Hepatocyte (in vitro differentiated cells): Measurements from ENCODE around the gene SEL1L. TPM values are rescaled to one million over a fixed set of nuclear protein-coding genes. Genes with fewer than 3 reads are reported as not detected.
"Not testable (repeated sequence)": the region's sequence is repeated elsewhere in the genome, so short reads cannot be mapped to it uniquely, and the experiment has no call there.

Source experiments
- DNase-seq: peaks from one replicate; pipeline ENCODE4 v3.0.0-alpha.2; 2016; ENCODE audit warnings: low spot score
- H2AFZ ChIP-seq: fragments of 200-600 bp; sonication (generic); 2 replicates; pipeline ENCODE4 v1.6.0; 2016; ENCODE audit warnings: antibody characterized with exemption, mild to moderate bottlenecking
- H3K27ac ChIP-seq: fragments of 200-600 bp; sonication (generic); 2 replicates; pipeline ENCODE4 v1.5.1; 2016; ENCODE audit warnings: mild to moderate bottlenecking
- H3K27me3 ChIP-seq: fragments of 200-600 bp; sonication (generic); 2 replicates; pipeline ENCODE4 v1.6.1; 2016
- H3K36me3 ChIP-seq: fragments of 200-600 bp; sonication (generic); replicated peaks from 2 replicates; pipeline ENCODE4 v1.5.1; 2016; ENCODE audit warnings: low read depth; ENCODE audit not compliant: insufficient read depth
- H3K4me1 ChIP-seq: fragments of 200-600 bp; sonication (generic); 2 replicates; pipeline ENCODE4 v1.5.1; 2016; ENCODE audit warnings: mild to moderate bottlenecking, moderate library complexity; ENCODE audit not compliant: insufficient read depth
- H3K4me2 ChIP-seq: fragments of 200-600 bp; sonication (generic); 2 replicates; pipeline ENCODE4 v1.6.0; 2016
- H3K4me3 ChIP-seq: fragments of 200-600 bp; sonication (generic); 2 replicates; pipeline ENCODE4 v1.5.1; 2016; ENCODE audit warnings: mild to moderate bottlenecking
- H3K79me2 ChIP-seq: fragments of 200-600 bp; sonication (generic); 2 replicates; pipeline ENCODE4 v1.6.0; 2017; ENCODE audit warnings: mild to moderate bottlenecking
- H3K9me2 ChIP-seq: fragments of 200-600 bp; sonication (generic); replicated peaks from 2 replicates; pipeline ENCODE4 v1.6.0; 2017; ENCODE audit warnings: mild to moderate bottlenecking; ENCODE audit not compliant: insufficient read depth
- H3K9me3 ChIP-seq: fragments of 200-600 bp; sonication (generic); 2 replicates; pipeline ENCODE4 v1.5.1; 2016; ENCODE audit warnings: low read depth, mild to moderate bottlenecking
- H4K20me1 ChIP-seq: fragments of 200-600 bp; sonication (generic); 2 replicates; pipeline ENCODE4 v1.6.0; 2016; ENCODE audit warnings: mild to moderate bottlenecking; ENCODE audit not compliant: insufficient read depth, poor library complexity, severe bottlenecking
- EZH2 ChIP-seq: fragments of 200-600 bp; sonication (generic); IDR thresholded peaks from 2 replicates; pipeline ENCODE4 v1.6.1; 2016; ENCODE audit warnings: antibody characterized with exemption, mild to moderate bottlenecking, borderline replicate concordance
- EZH2phosphoT487 ChIP-seq: fragments of 200-600 bp; sonication (generic); IDR thresholded peaks from one replicate; pipeline ENCODE4 v1.6.1; 2018; ENCODE audit warnings: antibody characterized with exemption, mild to moderate bottlenecking, low read depth, moderate library complexity; ENCODE audit not compliant: unreplicated experiment, severe bottlenecking
- WGBS: methylation state at CpG from one replicate; pipeline ENCODE4 v1.1.6; 2016; ENCODE audit warnings: low lambda C conversion rate; ENCODE audit errors: missing lambda C conversion rate; 5-methylcytosine and 5-hydroxymethylcytosine counted together
- polyA plus RNA-seq: library from polyadenylated mRNA; unstranded; fragments of >200 nt; fragmentation: Nextera tagmentation; extraction: Ambion mirVana; gene quantifications from 2 replicates; pipeline ENCODE4 v1.2.1, GENCODE V29; 2016
- total RNA-seq: library from RNA; depleted of rRNA; stranded (reverse); fragments of >200 nt; gene quantifications from 2 replicates; pipeline ENCODE4 v1.2.3, GENCODE V29; 2014
- TF ChIP-seq, protein P1 (sequence below): fragments of 200-600 bp; sonication (generic); IDR thresholded peaks from 2 replicates; pipeline ENCODE4 v1.5.1; 2016; ENCODE audit warnings: antibody characterized with exemption, mild to moderate bottlenecking; ENCODE audit not compliant: poor library complexity

Gene SEL1L
- total and polyA plus RNA-seq, 2 experiments from 2014 or later = 53.0 to 89.4 TPM

DNA sequence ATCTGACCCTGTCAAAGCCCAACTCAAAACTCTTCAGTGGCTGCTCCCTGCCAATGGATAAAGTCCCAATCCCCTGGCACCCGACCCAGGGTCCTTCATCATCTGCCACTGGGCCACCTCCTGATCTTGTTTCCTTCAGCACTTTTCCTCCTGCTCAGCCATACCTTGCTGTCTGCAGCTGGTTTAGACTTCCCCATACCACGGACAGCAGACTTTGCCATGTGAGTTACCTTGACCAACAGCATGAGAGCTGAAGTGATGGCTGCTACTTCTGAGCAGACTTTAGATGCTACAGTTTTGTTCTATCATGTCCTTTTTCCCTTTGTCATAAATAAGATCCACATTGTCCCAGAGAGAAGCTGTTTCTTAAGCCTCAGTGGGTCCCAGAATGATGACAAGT lies 100.3 kb downstream of the SEL1L start:
- Histone ChIP-seq H3K4me2 (no peak overlapping the region), H3K36me3 (no peaks in the 10 kb centered on the region), H3K9me2 (no peaks in the 10 kb centered on the region), H3K4me1 (peaks cover 4% of the 10 kb centered on the region), H3K9me3 (no peaks in the 10 kb centered on the region), H3K4me3 (no peak overlapping the region), H3K27ac (no peak overlapping the region), H3K79me2 (peaks cover 12% of the 10 kb centered on the region), H4K20me1 (no peaks in the 10 kb centered on the region), H2AFZ (no peak overlapping the region), H3K27me3 (peaks cover 8% of the 10 kb centered on the region)
- WGBS = 77% methylated on average over 2 of the region's 2 CpGs
- no peak for TF ChIP-seq EZH2phosphoT487
- TF ChIP-seq, protein P1, sequence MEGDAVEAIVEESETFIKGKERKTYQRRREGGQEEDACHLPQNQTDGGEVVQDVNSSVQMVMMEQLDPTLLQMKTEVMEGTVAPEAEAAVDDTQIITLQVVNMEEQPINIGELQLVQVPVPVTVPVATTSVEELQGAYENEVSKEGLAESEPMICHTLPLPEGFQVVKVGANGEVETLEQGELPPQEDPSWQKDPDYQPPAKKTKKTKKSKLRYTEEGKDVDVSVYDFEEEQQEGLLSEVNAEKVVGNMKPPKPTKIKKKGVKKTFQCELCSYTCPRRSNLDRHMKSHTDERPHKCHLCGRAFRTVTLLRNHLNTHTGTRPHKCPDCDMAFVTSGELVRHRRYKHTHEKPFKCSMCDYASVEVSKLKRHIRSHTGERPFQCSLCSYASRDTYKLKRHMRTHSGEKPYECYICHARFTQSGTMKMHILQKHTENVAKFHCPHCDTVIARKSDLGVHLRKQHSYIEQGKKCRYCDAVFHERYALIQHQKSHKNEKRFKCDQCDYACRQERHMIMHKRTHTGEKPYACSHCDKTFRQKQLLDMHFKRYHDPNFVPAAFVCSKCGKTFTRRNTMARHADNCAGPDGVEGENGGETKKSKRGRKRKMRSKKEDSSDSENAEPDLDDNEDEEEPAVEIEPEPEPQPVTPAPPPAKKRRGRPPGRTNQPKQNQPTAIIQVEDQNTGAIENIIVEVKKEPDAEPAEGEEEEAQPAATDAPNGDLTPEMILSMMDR = no peak
- no peak for TF ChIP-seq EZH2
- no peak for DNase-seq

DNA sequence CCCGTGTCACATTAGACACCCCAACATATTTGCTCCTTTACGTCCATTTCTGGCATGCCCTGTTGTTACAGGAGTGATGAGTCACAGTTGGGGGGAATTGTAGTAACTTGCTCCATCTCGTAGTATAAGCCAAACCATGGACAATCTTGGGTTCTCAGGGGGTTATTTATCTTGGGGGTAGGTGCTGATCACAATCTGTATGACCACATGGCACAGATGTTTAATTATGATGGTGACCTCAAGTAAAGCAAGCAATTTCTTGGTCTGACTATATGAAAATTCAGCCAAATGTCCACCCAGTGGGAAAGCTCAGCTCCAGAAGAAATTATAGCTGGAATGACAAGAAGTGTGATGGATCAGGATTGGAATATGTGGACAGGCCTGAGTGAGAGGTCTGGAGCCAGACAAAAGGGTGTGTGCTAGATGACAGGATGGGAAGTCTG lies 101.4 kb downstream of the SEL1L start:
- H3K9me3 ChIP-seq = no peaks in the 10 kb centered on the region
- peaks cover 12% of the 10 kb centered on the region for H3K4me1 ChIP-seq
- TF ChIP-seq EZH2 (no peak), EZH2phosphoT487 (no peak)
- TF ChIP-seq, protein P1 = no peak
- no peaks in the 10 kb centered on the region for H3K36me3 ChIP-seq
- no peak for DNase-seq
- WGBS = 64% methylated on average over 3 of the region's 3 CpGs
- H3K27ac ChIP-seq = no peak overlapping the region
- no peak overlapping the region for H3K4me2 ChIP-seq
- H3K9me2 ChIP-seq = no peaks in the 10 kb centered on the region
- H3K27me3 ChIP-seq = peaks cover 3% of the 10 kb centered on the region
- H2AFZ ChIP-seq = no peak overlapping the region
- peaks cover 12% of the 10 kb centered on the region for H3K79me2 ChIP-seq
- H4K20me1 ChIP-seq = no peaks in the 10 kb centered on the region
- no peak overlapping the region for H3K4me3 ChIP-seq

DNA sequence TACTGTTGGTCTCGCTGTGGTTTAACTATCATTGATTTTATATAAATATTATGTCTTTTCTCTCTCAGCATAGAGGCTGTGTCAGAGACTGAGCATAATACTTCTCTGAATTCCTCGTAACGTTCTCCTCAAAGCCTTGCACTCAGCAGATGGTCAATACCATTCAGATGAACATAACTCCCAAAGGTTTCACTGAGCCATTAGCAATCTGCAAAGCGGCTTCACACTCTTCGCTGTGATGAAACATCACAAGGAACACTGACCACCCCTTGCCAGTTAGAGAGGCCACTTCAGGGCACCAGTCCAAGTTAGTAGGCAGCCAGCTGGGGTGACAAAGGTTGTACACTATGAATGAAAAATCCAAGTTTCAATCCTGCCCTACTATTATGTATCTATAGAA lies 103.4 kb downstream of the SEL1L start:
- Histone ChIP-seq H2AFZ (no peak overlapping the region), H3K9me3 (no peaks in the 10 kb centered on the region), H3K27me3 (peaks cover 3% of the 10 kb centered on the region), H3K9me2 (no peaks in the 10 kb centered on the region), H3K4me1 (peaks cover 10% of the 10 kb centered on the region), H3K4me3 (no peak overlapping the region), H3K27ac (no peak overlapping the region), H3K4me2 (no peak overlapping the region), H4K20me1 (no peaks in the 10 kb centered on the region), H3K79me2 (peaks cover 12% of the 10 kb centered on the region), H3K36me3 (no peaks in the 10 kb centered on the region)
- 88% methylated on average over 5 of the region's 5 CpGs for whole genome bisulfite sequencing
- TF ChIP-seq EZH2phosphoT487 (no peak), EZH2 (no peak)
- TF ChIP-seq, protein P1 = no peak
- no peak for DNase-seq

DNA sequence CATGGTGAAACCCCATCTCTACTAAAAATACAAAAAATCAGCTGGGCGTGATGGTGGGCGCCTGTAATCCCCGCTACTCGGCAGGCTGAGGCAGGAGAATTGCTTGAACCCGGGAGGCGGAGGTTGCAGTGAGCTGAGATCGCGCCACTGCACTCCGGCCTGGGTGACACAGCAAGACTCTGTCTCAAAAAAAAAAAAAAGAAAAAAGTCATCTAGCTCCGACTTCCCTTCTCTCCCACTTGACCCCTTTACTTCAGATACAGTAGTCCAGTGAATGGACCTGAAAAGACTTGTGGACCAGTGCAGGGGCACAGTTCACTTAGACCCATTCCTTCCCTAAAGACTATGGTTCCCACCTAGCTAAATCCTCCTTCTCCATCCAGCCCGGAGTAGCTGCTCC lies 103.9 kb downstream of the SEL1L start:
- not testable (repeated sequence) for H3K27ac ChIP-seq, H4K20me1 ChIP-seq, H3K4me2 ChIP-seq, H3K9me2 ChIP-seq, H3K36me3 ChIP-seq, H2AFZ ChIP-seq, H3K4me3 ChIP-seq, DNase-seq, H3K27me3 ChIP-seq, H3K9me3 ChIP-seq
- Histone ChIP-seq H3K79me2 (peaks cover 12% of the 10 kb centered on the region), H3K4me1 (peaks cover 10% of the 10 kb centered on the region)
- 95% methylated on average over 11 of the region's 11 CpGs for WGBS
